ENCODE results near the gene INSYN2B.
"Not testable (repeated sequence)": the region's sequence is repeated elsewhere in the genome, so short reads cannot be mapped to it uniquely, and the experiment has no call there.

The INSYN2B gene

GRCh38 chr5:169848271-169848670 is 132.0 kb downstream of the INSYN2B start:
- no peak for DNase-seq (ENCODE audit: low spot score)

DNA sequence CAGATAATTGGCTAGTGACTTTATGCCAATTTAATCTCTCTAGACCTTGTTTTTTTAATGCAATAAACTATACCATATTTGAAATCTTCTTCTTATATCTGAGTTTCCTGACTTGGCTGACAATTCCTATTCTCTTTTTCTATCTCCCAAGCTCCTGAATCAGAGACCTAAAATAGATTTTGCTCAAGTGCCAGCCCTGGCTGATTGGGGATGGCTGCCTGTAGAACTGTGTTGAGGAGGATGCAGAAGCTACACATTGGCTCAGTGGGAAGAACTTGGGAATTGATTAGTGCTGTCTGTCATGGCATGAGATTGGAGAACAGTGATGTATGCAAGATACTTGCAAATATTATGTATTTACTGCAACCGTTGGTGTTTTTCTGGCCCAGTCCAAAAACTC is 132.8 kb downstream of the INSYN2B start:
- no peak for DNase-seq (ENCODE audit: low spot score)

- DNase-seq (ENCODE audit: low spot score): no peak
These were observed 137.6 kb downstream of the INSYN2B start for GRCh38 chr5:169842699-169843098.

- DNase-seq (ENCODE audit: low spot score): no peak
These were observed 139.9 kb downstream of the INSYN2B start for GRCh38 chr5:169840405-169840804.

DNA sequence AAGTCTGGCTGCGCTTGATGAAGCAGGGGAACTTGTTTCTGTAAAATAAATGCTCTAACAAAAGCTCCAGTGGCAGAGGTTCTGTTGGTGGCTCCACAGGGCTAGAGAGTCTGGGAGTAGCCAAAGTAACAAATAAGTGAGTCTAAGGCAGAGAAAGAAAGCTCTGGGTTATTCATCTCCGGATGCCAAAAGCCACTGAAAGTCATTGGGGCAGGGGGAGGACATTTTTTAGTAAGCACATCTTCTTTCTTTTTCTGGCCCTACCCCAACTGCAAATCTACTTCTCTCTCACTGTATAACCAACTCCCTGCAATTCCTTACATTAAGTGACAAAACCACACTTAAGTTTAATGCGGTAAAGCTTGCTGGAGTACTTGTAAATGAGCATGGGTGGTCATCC is 141.6 kb downstream of the INSYN2B start:
- no peak for DNase-seq (ENCODE audit: low spot score)

- DNase-seq (ENCODE audit: low spot score): no peak
These were observed 142.6 kb downstream of the INSYN2B start for GRCh38 chr5:169837686-169838085.

DNA sequence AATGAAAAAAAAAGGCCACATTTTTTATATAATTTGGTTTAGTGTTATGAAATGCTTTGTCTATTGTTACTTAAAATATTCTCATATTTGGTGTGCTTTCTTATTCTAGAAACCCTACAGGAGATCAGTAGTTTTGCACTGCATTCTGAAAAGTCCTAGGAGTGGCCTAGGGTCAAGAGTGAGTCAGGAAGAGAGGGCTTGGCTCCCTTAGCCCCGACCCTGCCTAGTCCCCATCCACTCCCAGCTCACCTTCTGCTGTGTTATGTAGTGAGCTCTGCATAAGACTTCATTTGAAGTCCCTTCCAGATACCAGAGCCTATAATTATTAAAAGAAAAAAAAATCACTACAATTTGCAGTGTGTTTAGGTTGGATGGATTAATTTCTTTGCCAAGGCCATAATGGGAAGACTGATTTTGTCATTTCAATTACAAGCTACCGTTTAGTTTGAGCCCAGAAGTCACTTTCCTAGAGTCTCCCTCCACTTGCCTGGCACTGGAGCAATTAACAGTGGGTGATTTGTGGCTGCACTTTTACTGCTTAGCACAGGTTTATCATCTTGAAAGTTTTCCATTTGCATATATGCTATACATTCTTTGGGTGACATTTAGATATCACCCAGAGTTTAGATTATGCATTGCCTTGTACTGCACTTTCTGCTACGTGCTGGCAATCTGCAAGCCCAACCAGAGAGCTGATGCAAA is 143.3 kb downstream of the INSYN2B start:
- no peak for DNase-seq (ENCODE audit: low spot score)

DNA sequence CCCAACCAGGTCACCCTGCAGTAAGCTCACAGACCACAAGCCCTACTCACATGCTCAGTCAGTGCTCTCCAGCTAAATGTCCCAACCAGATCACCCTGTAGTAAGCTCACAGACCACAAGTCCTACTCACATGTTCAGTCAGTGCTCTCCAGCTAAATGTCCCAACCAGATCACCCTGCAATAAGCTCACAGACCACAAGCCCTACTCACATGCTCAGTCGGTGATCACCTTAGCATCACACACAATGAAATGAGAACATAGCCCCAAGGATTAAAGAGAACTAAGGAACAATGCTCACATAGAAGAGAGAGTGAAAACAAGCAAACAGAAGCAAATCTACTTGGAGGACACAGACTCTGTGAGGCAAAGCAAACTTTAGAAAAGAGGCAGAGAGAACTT is 145.8 kb downstream of the INSYN2B start:
- not testable (repeated sequence) for DNase-seq (ENCODE audit: low spot score)

DNA sequence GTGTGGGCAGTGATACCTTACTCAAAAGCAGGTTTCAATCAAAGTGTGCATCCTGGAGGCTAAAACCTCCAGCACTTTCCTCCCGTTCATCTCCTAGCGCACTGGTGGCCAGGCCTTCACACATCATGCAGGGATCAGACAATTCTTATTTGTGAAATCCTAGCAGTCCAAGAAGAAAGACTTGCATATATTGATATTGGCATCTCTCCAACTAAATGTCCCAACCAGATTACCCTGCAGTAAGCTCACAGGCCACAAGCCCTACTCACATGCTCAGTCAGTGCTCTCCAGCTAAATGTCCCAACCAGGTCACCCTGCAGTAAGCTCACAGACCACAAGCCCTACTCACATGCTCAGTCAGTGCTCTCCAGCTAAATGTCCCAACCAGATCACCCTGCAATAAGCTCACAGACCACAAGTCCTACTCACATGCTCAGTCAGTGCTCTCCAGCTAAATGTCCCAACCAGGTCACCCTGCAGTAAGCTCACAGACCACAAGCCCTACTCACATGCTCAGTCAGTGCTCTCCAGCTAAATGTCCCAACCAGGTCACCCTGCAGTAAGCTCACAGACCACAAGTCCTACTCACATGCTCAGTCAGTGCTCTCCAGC is 146.5 kb downstream of the INSYN2B start:
- DNase-seq (ENCODE audit: low spot score): not testable (repeated sequence)

GRCh38 chr5:169832845-169833244 is 147.4 kb downstream of the INSYN2B start:
- DNase-seq (ENCODE audit: low spot score): no peak

DNA sequence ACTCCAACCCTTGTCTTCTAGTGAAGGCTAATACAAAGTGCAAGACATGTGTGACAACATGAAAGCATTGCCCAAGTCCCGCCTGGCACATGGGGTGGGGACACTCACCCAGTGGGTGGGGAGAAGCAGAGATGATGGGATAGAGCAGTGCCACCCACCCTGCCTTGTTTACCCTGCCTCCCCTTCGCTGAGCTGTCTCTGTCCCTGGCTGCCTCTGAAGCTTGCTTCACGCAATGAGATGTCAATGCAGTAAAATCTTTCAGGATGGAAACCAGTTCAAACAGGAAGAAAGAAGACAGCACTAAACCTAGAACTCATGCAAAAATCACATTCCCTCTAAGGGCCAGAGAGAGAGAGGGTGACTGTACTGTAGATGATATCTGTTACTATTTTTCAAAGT is 148.0 kb downstream of the INSYN2B start:
- no peak for DNase-seq (ENCODE audit: low spot score)

DNA sequence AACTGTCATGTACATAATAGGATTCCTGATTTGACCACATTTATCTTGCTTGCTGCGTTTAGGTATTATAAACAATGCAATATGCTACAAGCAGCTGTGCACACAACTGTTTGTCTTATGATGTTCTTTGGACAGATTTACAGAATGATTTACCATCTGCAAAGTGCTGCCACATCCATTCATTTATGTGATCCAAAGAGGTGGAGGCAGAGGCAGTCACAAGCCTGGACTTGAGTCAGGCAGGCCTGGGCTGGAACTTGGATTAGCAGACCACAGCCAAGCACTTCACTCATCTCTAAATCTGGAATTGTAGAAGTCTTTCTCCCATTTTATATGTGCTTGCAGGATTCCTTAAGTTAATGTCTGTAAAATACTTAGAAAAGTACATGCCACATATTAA is 149.0 kb downstream of the INSYN2B start:
- no peak for DNase-seq (ENCODE audit: low spot score)

GRCh38 chr5:169828385-169828784 is 151.9 kb downstream of the INSYN2B start:
- DNase-seq (ENCODE audit: low spot score): no peak

- no peak for DNase-seq (ENCODE audit: low spot score)
These were observed 152.5 kb downstream of the INSYN2B start for GRCh38 chr5:169827769-169828168.

DNA sequence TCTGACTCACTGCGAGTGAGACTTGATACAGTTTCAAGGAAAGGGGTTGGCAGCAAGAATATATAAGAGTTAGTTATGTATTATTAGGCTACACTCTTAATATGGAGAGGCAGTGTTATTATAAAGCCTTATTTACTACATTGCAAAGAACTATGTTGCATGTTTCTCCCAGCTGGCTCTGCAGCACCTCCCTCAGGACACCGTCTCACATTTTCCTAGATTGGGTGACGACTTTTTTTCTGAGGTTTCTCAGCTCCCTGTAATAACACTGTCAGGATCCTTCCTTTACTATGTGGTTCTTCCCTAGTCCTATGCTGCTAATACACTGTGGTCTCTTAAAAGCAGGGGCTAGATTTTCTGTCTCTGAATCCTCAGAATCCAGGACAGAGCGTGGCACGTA is 153.7 kb downstream of the INSYN2B start:
- DNase-seq (ENCODE audit: low spot score): no peak

DNA sequence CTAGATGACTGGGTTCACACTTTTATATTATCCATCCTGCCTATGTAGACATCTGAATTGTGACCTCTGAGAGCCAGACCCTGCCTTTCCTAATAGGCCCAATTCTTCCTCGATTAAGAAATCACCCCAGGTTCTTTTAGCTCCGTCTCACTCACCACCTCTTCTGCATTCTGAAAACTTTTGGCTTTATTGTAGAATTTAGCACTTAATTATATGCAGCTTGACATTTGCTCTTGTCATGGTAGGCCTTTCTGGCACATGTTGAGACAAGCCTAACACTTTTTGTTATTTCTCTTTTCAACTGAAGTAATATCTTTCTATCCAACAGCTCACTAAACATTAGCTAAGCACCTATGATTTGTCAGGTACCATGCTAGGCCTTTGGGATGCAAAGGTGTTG is 163.3 kb downstream of the INSYN2B start:
- DNase-seq (ENCODE audit: low spot score): no peak

DNA sequence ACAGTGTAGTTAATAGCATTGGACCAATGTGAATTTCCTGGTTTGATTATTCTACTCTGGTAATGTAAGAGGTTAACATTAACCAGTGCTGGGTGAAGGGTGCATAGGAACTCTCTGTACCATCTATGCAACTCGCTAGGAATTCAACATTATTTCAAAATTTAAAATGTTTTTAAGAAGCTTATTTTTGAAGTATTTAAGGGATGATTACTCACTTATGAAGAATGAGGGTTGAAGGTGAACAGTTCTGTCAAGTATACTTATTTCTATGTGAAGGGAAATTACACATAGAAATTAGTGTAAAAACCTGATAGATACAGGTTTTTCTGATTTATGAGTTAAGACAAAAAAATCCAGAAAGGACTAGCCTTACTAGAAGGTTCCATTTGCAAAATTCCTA is 165.8 kb downstream of the INSYN2B start:
- no peak for DNase-seq (ENCODE audit: low spot score)

Measured in cerebellar cortex (tissue), 1 donor.